Ovary (tissue), 9 donors: ENCODE data around the gene COMMD9. TPM values are rescaled to one million over a fixed set of nuclear protein-coding genes. Genes with fewer than 3 reads are reported as not detected.

Experiments used
- DNase-seq, 5 donors: peaks; one replicate each; pipeline ENCODE4 v3.0.0-alpha.2; 2019 to 2020
- H3K27ac ChIP-seq, 2 donors: fragments of 200-600 bp; one replicate each; pipeline versions ENCODE4 v1.5.1 to v1.8.0; 2019 to 2022
- H3K27me3 ChIP-seq: fragments of 200-600 bp; one replicate; pipeline ENCODE4 v1.8.0; 2022
- H3K36me3 ChIP-seq: fragments of 200-600 bp; sonication (generic); one replicate; pipeline ENCODE4 v1.5.1; 2019
- H3K4me1 ChIP-seq: one replicate; pipeline ENCODE4 v1.8.1; 2013; ENCODE audit warnings: mild to moderate bottlenecking, moderate library complexity; ENCODE audit not compliant: insufficient read depth
- H3K4me3 ChIP-seq: fragments of 200-600 bp; sonication (generic); one replicate; pipeline ENCODE4 v1.5.1; 2017
- H3K9me3 ChIP-seq, 2 donors: fragments of 200-600 bp in 1 of 2; sonication (generic) in 1 of 2; one replicate each; pipeline versions ENCODE4 v1.5.1 to v1.8.1; 2013 to 2019; ENCODE audit warnings: mild to moderate bottlenecking in 1 of 2, moderate library complexity in 1 of 2
- CTCF ChIP-seq, 3 donors: fragments of 450-650 bp in 2 of 3; fragments of 200-600 bp in 1 of 3; IDR thresholded peaks; one replicate each; pipeline versions ENCODE4 v1.5.1 to v1.8.0; 2016 to 2022; ENCODE audit warnings: antibody characterized with exemption in 3 of 3, mild to moderate bottlenecking in 1 of 3
- EP300 ChIP-seq: sonication (generic); formaldehyde crosslinking; IDR thresholded peaks from one replicate; pipeline ENCODE4 v1.6.1; 2017; ENCODE audit warnings: antibody characterized with exemption
- POLR2A ChIP-seq: fragments of 450-650 bp; IDR thresholded peaks from one replicate; pipeline ENCODE4 v1.6.1; 2017; ENCODE audit warnings: antibody characterized with exemption, mild to moderate bottlenecking, moderate library complexity
- WGBS, 3 donors: extraction: QIAGEN DNeasy Blood & Tissue Kit in 1 of 3; methylation state at CpG; one replicate each; pipeline versions ENCODE4 v1.1.5 to v1.1.7; 2013 to 2017; 5-methylcytosine and 5-hydroxymethylcytosine counted together
- intact Hi-C, 4 donors: fragments of 100-400 bp; cut with DNase I; formaldehyde crosslinking; loops; one replicate each; pipeline versions ENCODE4 v1.11.0 to v1.15.1; 2022 to 2023
- polyA plus RNA-seq, 2 donors: library from polyadenylated mRNA; stranded (reverse); fragments of 200-250 nt in 1 of 2; fragments of 350-450 nt in 1 of 2; fragmentation: Illumina TruSeq in 1 of 2; extraction: RNeasy Lipid Tissue Mini Kit (QIAGEN cat#74804) in 1 of 2; gene quantifications; one replicate each; pipeline ENCODE4 v1.2.3, GENCODE V29; 2013 to 2014
- total RNA-seq, 7 donors: library from RNA; depleted of rRNA in 2 of 7; stranded (reverse); fragments of >200 nt in 2 of 7; fragmentation: NEBNext Ultra II Directional in 3 of 7; extraction: Animal tissue kit (Norgen Biotek cat#: 25700) in 3 of 7; gene quantifications; one replicate each; pipeline versions ENCODE4 v1.1.0 to v1.2.4, GENCODE V29; 2016 to 2023
- donor health status: DM: no; HTN: no; CAD: no; lungs with moderate emphysema.
- donor health status: DM: no; HTN: no; CAD: no.
- donor health status: Bipolar disorder and iron deficiency.
- donor health status: DM: yes; HTN: yes; CAD: no.
- donor health status: DM: no; HTN: no; CAD: no.
- donor health status: DM: yes; HTN: yes; CAD: no.

The COMMD9 gene
- total and polyA plus RNA-seq, 9 donors, result 18.4 to 51.5 (median 33.0) TPM

- DNase-seq, result no peak
- Histone ChIP-seq H3K9me3 (no peaks in the 10 kb centered on the region), H3K4me3 (no peak overlapping the region), H3K27ac (no peak overlapping the region), H3K27me3 (no peaks in the 10 kb centered on the region), H3K4me1 (peaks cover 2% of the 10 kb centered on the region), H3K36me3 (no peaks in the 10 kb centered on the region)
- 91 to 93% (median 91%) methylated on average over 12 of the region's 12 CpGs for WGBS, 3 donors
- TF ChIP-seq EP300, result no peak
- no peak for TF ChIP-seq POLR2A
- no peak for TF ChIP-seq CTCF (IDR thresholded peaks at IDR 0.05)
- intact Hi-C loops, result no loop called here
Measured at GRCh38 chr11:36229091-36229705, 60.0 kb downstream of the COMMD9 start.

GRCh38 chr11:36228689-36229088, 60.5 kb downstream of the COMMD9 start:
- WGBS, 3 donors, result 95 to 97% (median 95%) methylated on average over 8 of the region's 8 CpGs
- no peak overlapping the region for H3K27ac ChIP-seq
- DNase-seq, result no peak
- no peaks in the 10 kb centered on the region for H3K27me3 ChIP-seq
- TF ChIP-seq POLR2A (no peak), EP300 (no peak)
- H3K4me3 ChIP-seq, result no peak overlapping the region
- no peaks in the 10 kb centered on the region for H3K9me3 ChIP-seq
- H3K4me1 ChIP-seq, result peaks cover 2% of the 10 kb centered on the region
- H3K36me3 ChIP-seq, result no peaks in the 10 kb centered on the region
- intact Hi-C loops, result no loop called here

- 96 to 98% (median 98%) methylated on average over 15 of the region's 15 CpGs for WGBS, 3 donors
- Histone ChIP-seq H3K27ac (no peak overlapping the region), H3K36me3 (no peaks in the 10 kb centered on the region), H3K4me1 (no peaks in the 10 kb centered on the region), H3K4me3 (no peak overlapping the region), H3K9me3 (no peaks in the 10 kb centered on the region), H3K27me3 (no peaks in the 10 kb centered on the region)
- intact Hi-C loops, result no loop called here
- no peak for TF ChIP-seq CTCF (IDR thresholded peaks at IDR 0.05)
- no peak for TF ChIP-seq POLR2A
- no peak for TF ChIP-seq EP300
- DNase-seq, result no peak
Measured at GRCh38 chr11:36227044-36227443, 62.2 kb downstream of the COMMD9 start.

GRCh38 chr11:36224209-36224882, 64.9 kb downstream of the COMMD9 start:
- Histone ChIP-seq H3K4me1 (no peaks in the 10 kb centered on the region), H3K27ac (no peak overlapping the region), H3K9me3 (no peaks in the 10 kb centered on the region), H3K27me3 (no peaks in the 10 kb centered on the region), H3K4me3 (no peak overlapping the region), H3K36me3 (no peaks in the 10 kb centered on the region)
- TF ChIP-seq POLR2A, result no peak
- TF ChIP-seq CTCF (IDR thresholded peaks at IDR 0.05), result no peak
- TF ChIP-seq EP300, result no peak
- DNase-seq, result no peak
- 67 to 73% (median 71%) methylated on average over 5 of the region's 5 CpGs for WGBS, 3 donors
- intact Hi-C loops, result no loop called here
